CD14-positive monocyte (primary cell): ENCODE measurements around the gene SOHLH1. TPM values are rescaled to one million over a fixed set of nuclear protein-coding genes. Genes with fewer than 3 reads are reported as not detected.

Experiments used
- DNase-seq, 3 donors: peaks; one replicate each; pipeline ENCODE4 v3.0.0-alpha.2; 2011 to 2022
- H2AFZ ChIP-seq: 2 replicates; pipeline ENCODE4 v1.6.0; 2012; ENCODE audit warnings: mild to moderate bottlenecking, low read depth, low read length, inconsistent platforms; ENCODE audit not compliant: insufficient read depth, poor library complexity, severe bottlenecking
- H3K27ac ChIP-seq, 2 donors: 1 replicate in 1 of 2; 2 replicates in 1 of 2; pipeline ENCODE4 v1.5.1; 2012 to 2013; ENCODE audit warnings: low read length in 2 of 2, control low read depth in 1 of 2, inconsistent platforms in 1 of 2, low read depth in 1 of 2, mild to moderate bottlenecking in 1 of 2
- H3K27me3 ChIP-seq, 2 donors: one replicate each; pipeline versions ENCODE4 v1.6.0 to v1.6.1; 2011 to 2013; ENCODE audit warnings: low read length in 2 of 2; ENCODE audit not compliant: control insufficient read depth in 2 of 2, insufficient read depth in 2 of 2
- H3K36me3 ChIP-seq, 2 donors: replicated peaks in 1 of 2; 1 replicate in 1 of 2; 2 replicates in 1 of 2; pipeline versions ENCODE4 v1.5.1 to v1.6.1; 2012 to 2013; ENCODE audit warnings: low read length in 2 of 2, control low read depth in 1 of 2, inconsistent platforms in 1 of 2, mild to moderate bottlenecking in 1 of 2; ENCODE audit not compliant: insufficient read depth in 2 of 2, control insufficient read depth in 1 of 2
- H3K4me1 ChIP-seq, 2 donors: 1 replicate in 1 of 2; 2 replicates in 1 of 2; pipeline versions ENCODE4 v1.5.1 to v1.6.1; 2012 to 2013; ENCODE audit warnings: low read length in 2 of 2, control low read depth in 1 of 2, inconsistent platforms in 1 of 2, mild to moderate bottlenecking in 1 of 2, moderate library complexity in 1 of 2; ENCODE audit not compliant: insufficient read depth in 2 of 2, control insufficient read depth in 1 of 2
- H3K4me2 ChIP-seq: replicated peaks from 2 replicates; pipeline ENCODE3; 2012; ENCODE audit warnings: low read length, moderate library complexity, mild to moderate bottlenecking; ENCODE audit not compliant: poor library complexity, severe bottlenecking; ENCODE audit errors: extremely low read depth
- H3K4me3 ChIP-seq, 3 experiments: fragments of 200-600 bp in 1 of 3; sonication (generic) in 1 of 3; replicated peaks in 1 of 3; 1 replicate in 2 of 3; 2 replicates in 1 of 3; pipeline ENCODE4 v1.5.1; 2011 to 2013; ENCODE audit warnings: low read length in 3 of 3, mild to moderate bottlenecking in 3 of 3, control low read depth in 2 of 3, low read depth in 2 of 3, inconsistent platforms in 1 of 3, moderate library complexity in 1 of 3
- H3K79me2 ChIP-seq: 2 replicates; pipeline ENCODE4 v1.6.0; 2012; ENCODE audit warnings: mild to moderate bottlenecking, control low read depth, inconsistent platforms, low read length, moderate library complexity; ENCODE audit not compliant: insufficient read depth
- H3K9ac ChIP-seq: 2 replicates; pipeline ENCODE4 v1.6.0; 2017; ENCODE audit warnings: low read length, mild to moderate bottlenecking; ENCODE audit not compliant: insufficient read depth, poor library complexity, severe bottlenecking
- H3K9me3 ChIP-seq, 2 donors: replicated peaks in 1 of 2; 1 replicate in 1 of 2; 2 replicates in 1 of 2; pipeline versions ENCODE4 v1.5.1 to v1.6.1; 2012 to 2013; ENCODE audit warnings: low read length in 2 of 2, control low read depth in 1 of 2; ENCODE audit not compliant: control insufficient read depth in 1 of 2, insufficient read depth in 1 of 2
- H4K20me1 ChIP-seq: 2 replicates; pipeline ENCODE4 v1.6.0; 2012; ENCODE audit warnings: mild to moderate bottlenecking, low read length, control low read depth, moderate library complexity; ENCODE audit not compliant: insufficient read depth
- H3K27ac Mint-ChIP-seq, 7 donors: one replicate each; pipeline ENCODE4 v1.8.0; 2020; ENCODE audit warnings: mild to moderate bottlenecking in 7 of 7, mixed read lengths in 7 of 7, moderate library complexity in 6 of 7, inconsistent platforms in 2 of 7
- H3K27me3 Mint-ChIP-seq, 3 donors: one replicate each; pipeline ENCODE4 v1.8.0; 2021 to 2022; ENCODE audit warnings: low read depth in 3 of 3, mild to moderate bottlenecking in 3 of 3, mixed read lengths in 3 of 3, moderate library complexity in 3 of 3, inconsistent platforms in 1 of 3
- H3K36me3 Mint-ChIP-seq, 2 donors: one replicate each; pipeline ENCODE4 v1.8.0; 2020; ENCODE audit warnings: mixed read lengths in 2 of 2, inconsistent platforms in 1 of 2, mild to moderate bottlenecking in 1 of 2
- H3K4me1 Mint-ChIP-seq: one replicate; pipeline ENCODE4 v1.8.0; 2020; ENCODE audit warnings: mild to moderate bottlenecking, mixed read lengths
- H3K4me3 Mint-ChIP-seq, 2 donors: one replicate each; pipeline ENCODE4 v1.8.0; 2020; ENCODE audit warnings: mild to moderate bottlenecking in 2 of 2, mixed read lengths in 2 of 2, moderate library complexity in 1 of 2
- H3K9me3 Mint-ChIP-seq, 7 donors: one replicate each; pipeline ENCODE4 v1.8.0; 2020 to 2022; ENCODE audit warnings: mixed read lengths in 7 of 7, mild to moderate bottlenecking in 6 of 7, moderate library complexity in 6 of 7, inconsistent platforms in 2 of 7
- CTCF ChIP-seq: fragments of 200-600 bp; IDR thresholded peaks from one replicate; pipeline ENCODE4 v1.8.0; 2022; ENCODE audit warnings: antibody characterized with exemption, mild to moderate bottlenecking
- WGBS: methylation state at CpG from one replicate; pipeline ENCODE4 v1.1.5; 2013; ENCODE audit warnings: missing lambda C conversion rate; ENCODE audit not compliant: insufficient coverage; 5-methylcytosine and 5-hydroxymethylcytosine counted together
- intact Hi-C, 2 donors: fragments of 100-400 bp; cut with micrococcal nuclease; formaldehyde crosslinking; loops; one replicate each; pipeline versions ENCODE4 v1.15.0 to v1.15.1; 2023
- polyA minus RNA-seq: library from RNA; depleted of rRNA, polyadenylated mRNA; stranded (reverse); fragments of >200 nt; gene quantifications from 2 replicates; pipeline ENCODE4 v1.2.3, GENCODE V29; 2012
- polyA plus RNA-seq, 3 donors: library from polyadenylated mRNA; depleted of rRNA in 1 of 3; unstranded in 2 of 3; stranded (reverse) in 1 of 3; fragments of 300-500 nt in 2 of 3; fragments of >200 nt in 1 of 3; fragmentation: Illumina TruSeq in 2 of 3; gene quantifications; 1 replicate in 2 of 3; 2 replicates in 1 of 3; pipeline ENCODE4 v1.2.3, GENCODE V29; 2012 to 2021
- total RNA-seq, 12 experiments: library from RNA in 1 of 12; stranded (reverse) in 1 of 12; fragments of 120-200 nt in 1 of 12; gene quantifications; one replicate each; pipeline ENCODE4 v1.2.4 and lab custom pipeline; 2013 to 2026; ENCODE audit warnings: mixed read lengths in 6 of 12, inconsistent platforms in 1 of 12

SOHLH1 gene
- total RNA-seq (2013), result not detected
- polyA plus RNA-seq (not detected), polyA minus RNA-seq (not detected in 2 replicates), total RNA-seq (lab: John Stamatoyannopoulos, UW) (0 to 0.92 (median 0) reads per million in 11 experiments)

GRCh38 chr9:135699440-135699839, at the start of gene SOHLH1:
TSS of gene SOHLH1 (minus strand) at chr9:135699481. CDS start at chr9:135699467, 14 bp downstream.
- H3K79me2 ChIP-seq, result no peaks in the 10 kb centered on the region
- intact Hi-C loops, result no loop called here
- Mint-ChIP-seq H3K4me1 (no peaks in the 10 kb centered on the region), H3K36me3 (no peaks in the 10 kb centered on the region), H3K27ac (peak within 1 kb of the TSS in 1 of 7 donors; percentile 18), H3K27me3 (peaks cover 2 to 26% (median 7%) of the 10 kb centered on the region in 3 donors), H3K4me3 (no peak within 1 kb of the TSS), H3K9me3 (peaks cover 0 to 2% (median 0%) of the 10 kb centered on the region in 7 donors)
- H4K20me1 ChIP-seq, result no peaks in the 10 kb centered on the region
- peaks cover 0 to 8% of the 10 kb centered on the region in 2 donors for H3K27me3 ChIP-seq
- no peak within 1 kb of the TSS for H2AFZ ChIP-seq
- no peaks in the 10 kb centered on the region for H3K4me1 ChIP-seq
- no peaks in the 10 kb centered on the region for H3K9me3 ChIP-seq
- DNase-seq, result no peak
- no peak within 1 kb of the TSS for H3K4me2 ChIP-seq
- H3K36me3 ChIP-seq, result no peaks in the 10 kb centered on the region
- WGBS, result 86% methylated on average over 27 of the region's 30 CpGs
- no peak within 1 kb of the TSS for H3K9ac ChIP-seq
- H3K4me3 ChIP-seq, result no peak within 1 kb of the TSS
- H3K27ac ChIP-seq, result no peak within 1 kb of the TSS
- TF ChIP-seq CTCF, result no peak

- H3K9me3 ChIP-seq, result no peaks in the 10 kb centered on the region
- Mint-ChIP-seq H3K36me3 (no peaks in the 10 kb centered on the region), H3K4me3 (no peak overlapping the region), H3K27ac (no peak overlapping the region), H3K9me3 (no peaks in the 10 kb centered on the region), H3K27me3 (peaks cover 0 to 3% (median 2%) of the 10 kb centered on the region in 3 donors), H3K4me1 (no peaks in the 10 kb centered on the region)
- H3K9ac ChIP-seq, result no peak overlapping the region
- no peak overlapping the region for H2AFZ ChIP-seq
- no peak for DNase-seq
- no peak overlapping the region for H3K4me3 ChIP-seq
- no peaks in the 10 kb centered on the region for H4K20me1 ChIP-seq
- H3K36me3 ChIP-seq, result no peaks in the 10 kb centered on the region
- no peaks in the 10 kb centered on the region for H3K27me3 ChIP-seq
- no peak overlapping the region for H3K27ac ChIP-seq
- no peak overlapping the region for H3K4me2 ChIP-seq
- no peaks in the 10 kb centered on the region for H3K79me2 ChIP-seq
- no peak for TF ChIP-seq CTCF
- 87% methylated on average over 16 of the region's 16 CpGs for WGBS
- intact Hi-C loops, result no loop called here
- H3K4me1 ChIP-seq, result no peaks in the 10 kb centered on the region
These were observed 49.4 kb upstream of the SOHLH1 start for GRCh38 chr9:135748676-135749075.
